Measurements from ENCODE around the gene NEU4.
"Not testable (repeated sequence)": the region's sequence is repeated elsewhere in the genome, so short reads cannot be mapped to it uniquely, and the experiment has no call there.

NEU4 gene

DNA sequence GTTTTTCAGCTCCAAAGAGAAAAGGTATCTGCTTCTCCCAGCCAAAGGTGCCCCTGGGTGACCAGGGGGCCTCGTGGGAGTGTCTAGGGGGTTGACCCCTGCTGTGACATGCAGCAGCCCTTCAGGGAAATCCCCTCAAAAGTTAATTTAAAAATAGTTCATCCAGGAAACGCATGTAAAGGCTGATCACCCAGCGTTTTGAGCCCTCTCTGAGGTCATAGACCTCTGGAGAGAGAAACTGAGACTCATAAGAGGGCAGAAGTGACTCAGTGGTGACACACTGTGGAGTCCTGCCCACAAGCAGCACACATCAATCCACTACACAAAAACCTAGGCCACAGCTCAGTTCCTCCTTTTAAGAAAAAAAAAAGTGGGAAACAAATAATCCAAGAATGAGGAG is 20.4 kb upstream of the NEU4 start:
- no peak overlapping the region for H3K4me3 ChIP-seq (ENCODE audit: control insufficient read depth in 1 of 7, extremely low read depth in 1 of 7, insufficient read depth in 4 of 7, low read depth in 2 of 7, low read length in 6 of 7)
- peaks cover 0 to 4% (median 0%) of the 10 kb centered on the region in 5 experiments for H3K9me3 ChIP-seq (ENCODE audit: control extremely low read depth in 1 of 5, control insufficient read depth in 4 of 5, insufficient read depth in 2 of 5, low read depth in 1 of 5, low read length in 4 of 5)
- no peak overlapping the region for H3K27ac ChIP-seq (ENCODE audit: insufficient read depth in 1 of 2, low read depth in 1 of 2, low read length in 2 of 2, poor library complexity in 1 of 2, severe bottlenecking in 2 of 2)
- peaks cover 0 to 5% (median 0%) of the 10 kb centered on the region in 4 experiments for H3K4me1 ChIP-seq (ENCODE audit: control extremely low read depth in 1 of 4, control insufficient read depth in 4 of 4, insufficient read depth in 4 of 4, low read length in 3 of 4)
- no peak for DNase-seq
- no peaks in the 10 kb centered on the region for H3K36me3 ChIP-seq (ENCODE audit: control insufficient read depth in 4 of 4, insufficient read depth in 4 of 4, low read length in 3 of 4)
- POLR2A ChIA-PET, result no interaction called here
- CTCF ChIA-PET, result interaction anchor here (0.9 to 2.4 kb wide), 3 partner anchors 10 to 16 kb away, joined by 3 to 6 read pairs (median 4); no protein-coding TSS in a partner anchor
- WGBS (ENCODE audit: insufficient coverage), result 76% methylated on average over 3 of the region's 3 CpGs
- no peaks in the 10 kb centered on the region for H3K27me3 ChIP-seq (replicated peaks in 2 of 5; ENCODE audit: control insufficient read depth in 4 of 5, insufficient read depth in 5 of 5, low read length in 4 of 5)

DNA sequence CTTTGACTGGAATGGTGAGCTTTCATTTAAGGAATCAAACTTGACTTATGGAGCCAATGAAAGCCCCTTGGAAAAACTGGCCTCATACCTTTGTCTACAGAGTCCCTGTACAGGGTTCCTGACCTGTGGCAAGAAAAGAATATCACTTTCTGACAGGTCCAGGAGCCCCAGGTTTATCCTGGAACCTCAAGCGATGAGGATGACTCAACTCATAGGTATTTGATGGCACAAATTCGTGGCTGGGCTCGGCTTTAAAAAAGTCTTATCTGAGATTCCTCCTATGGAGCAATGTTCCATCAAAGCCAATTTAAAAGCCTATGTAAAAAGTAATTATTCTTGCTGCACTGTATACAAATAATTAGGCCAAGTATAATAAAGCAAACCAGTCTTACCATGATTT is 17.6 kb upstream of the NEU4 start:
- CTCF ChIA-PET; H3K27ac ChIP-seq (ENCODE audit: insufficient read depth in 1 of 2, low read depth in 1 of 2, low read length in 2 of 2, poor library complexity in 1 of 2, severe bottlenecking in 2 of 2); H3K4me3 ChIP-seq (ENCODE audit: control insufficient read depth in 1 of 7, extremely low read depth in 1 of 7, insufficient read depth in 4 of 7, low read depth in 2 of 7, low read length in 6 of 7); H3K27me3 ChIP-seq (replicated peaks in 2 of 5; ENCODE audit: control insufficient read depth in 4 of 5, insufficient read depth in 5 of 5, low read length in 4 of 5); POLR2A ChIA-PET; H3K36me3 ChIP-seq (ENCODE audit: control insufficient read depth in 4 of 4, insufficient read depth in 4 of 4, low read length in 3 of 4); DNase-seq; H3K9me3 ChIP-seq (ENCODE audit: control extremely low read depth in 1 of 5, control insufficient read depth in 4 of 5, insufficient read depth in 2 of 5, low read depth in 1 of 5, low read length in 4 of 5); H3K4me1 ChIP-seq (ENCODE audit: control extremely low read depth in 1 of 4, control insufficient read depth in 4 of 4, insufficient read depth in 4 of 4, low read length in 3 of 4): not testable (repeated sequence)
- WGBS (ENCODE audit: insufficient coverage), result 100% methylated on average over 1 of the region's 3 CpGs

DNA sequence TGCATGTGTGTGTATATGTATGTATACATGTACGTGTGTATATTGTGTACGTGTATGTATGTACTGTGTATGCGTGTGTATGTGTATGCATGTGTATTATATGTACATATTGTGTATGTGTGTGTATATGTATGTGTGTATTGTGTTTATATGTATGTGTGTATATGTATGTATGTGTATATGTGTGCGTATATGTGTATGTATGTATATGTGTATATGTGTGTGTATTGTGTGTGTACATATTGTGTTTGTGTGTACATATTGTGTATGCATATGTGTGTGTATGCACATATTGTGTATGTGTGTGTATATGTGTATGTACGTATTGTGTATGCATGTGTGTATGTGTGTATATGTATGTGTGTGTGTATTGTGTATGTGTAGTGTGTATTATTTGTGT is 15.6 kb upstream of the NEU4 start:
- Histone ChIP-seq H3K9me3 (ENCODE audit: control extremely low read depth in 1 of 5, control insufficient read depth in 4 of 5, insufficient read depth in 2 of 5, low read depth in 1 of 5, low read length in 4 of 5) (peaks cover 0 to 4% (median 0%) of the 10 kb centered on the region in 5 experiments), H3K27me3 (replicated peaks in 2 of 5; ENCODE audit: control insufficient read depth in 4 of 5, insufficient read depth in 5 of 5, low read length in 4 of 5) (no peaks in the 10 kb centered on the region), H3K4me1 (ENCODE audit: control extremely low read depth in 1 of 4, control insufficient read depth in 4 of 4, insufficient read depth in 4 of 4, low read length in 3 of 4) (peaks cover 0 to 8% (median 0%) of the 10 kb centered on the region in 4 experiments), H3K36me3 (ENCODE audit: control insufficient read depth in 4 of 4, insufficient read depth in 4 of 4, low read length in 3 of 4) (no peaks in the 10 kb centered on the region), H3K4me3 (ENCODE audit: control insufficient read depth in 1 of 7, extremely low read depth in 1 of 7, insufficient read depth in 4 of 7, low read depth in 2 of 7, low read length in 6 of 7) (no peak overlapping the region), H3K27ac (ENCODE audit: insufficient read depth in 1 of 2, low read depth in 1 of 2, low read length in 2 of 2, poor library complexity in 1 of 2, severe bottlenecking in 2 of 2) (no peak overlapping the region)
- 100% methylated on average over 4 of the region's 5 CpGs for WGBS (ENCODE audit: insufficient coverage)
- DNase-seq, result no peak
- ChIA-PET CTCF (no interaction called here), POLR2A (no interaction called here)

DNA sequence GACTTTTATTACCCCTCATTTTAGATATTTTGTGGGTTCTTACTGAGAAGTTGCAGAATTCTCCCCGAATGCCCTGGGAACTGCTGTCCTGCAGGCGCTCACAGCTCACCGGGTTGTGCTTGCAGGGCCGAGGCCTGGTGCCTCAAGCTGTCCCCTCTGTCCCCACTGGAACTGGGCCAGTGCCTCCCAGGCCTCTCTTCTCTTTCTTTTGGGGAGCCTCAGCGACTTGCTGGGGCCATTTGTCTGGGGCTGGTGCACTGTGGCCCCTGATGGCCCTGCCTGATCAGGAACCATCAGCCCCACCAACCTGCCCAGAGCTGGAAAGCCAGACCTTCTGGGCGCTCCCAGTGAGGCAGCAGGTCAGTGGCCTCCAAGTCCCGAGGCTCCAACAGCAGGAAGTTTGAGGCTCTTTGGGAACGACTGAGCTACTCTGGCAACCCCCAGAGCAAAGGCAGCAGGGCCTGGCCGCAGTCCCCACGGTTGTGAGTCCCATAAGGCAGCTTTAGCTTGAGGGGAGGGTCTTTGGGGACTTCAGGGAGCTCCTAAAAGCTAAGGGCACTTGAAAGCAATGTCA is 14.7 kb upstream of the NEU4 start:
- H3K9me3 ChIP-seq (ENCODE audit: control extremely low read depth in 1 of 5, control insufficient read depth in 4 of 5, insufficient read depth in 2 of 5, low read depth in 1 of 5, low read length in 4 of 5), result peaks cover 0 to 4% (median 0%) of the 10 kb centered on the region in 5 experiments
- CTCF ChIA-PET, result no interaction called here
- H3K36me3 ChIP-seq (ENCODE audit: control insufficient read depth in 4 of 4, insufficient read depth in 4 of 4, low read length in 3 of 4), result no peaks in the 10 kb centered on the region
- no peaks in the 10 kb centered on the region for H3K27me3 ChIP-seq (replicated peaks in 2 of 5; ENCODE audit: control insufficient read depth in 4 of 5, insufficient read depth in 5 of 5, low read length in 4 of 5)
- 94% methylated on average over 10 of the region's 10 CpGs for WGBS (ENCODE audit: insufficient coverage)
- no peak for DNase-seq
- no peak overlapping the region for H3K27ac ChIP-seq (ENCODE audit: insufficient read depth in 1 of 2, low read depth in 1 of 2, low read length in 2 of 2, poor library complexity in 1 of 2, severe bottlenecking in 2 of 2)
- H3K4me1 ChIP-seq (ENCODE audit: control extremely low read depth in 1 of 4, control insufficient read depth in 4 of 4, insufficient read depth in 4 of 4, low read length in 3 of 4), result peaks cover 0 to 4% (median 0%) of the 10 kb centered on the region in 4 experiments
- no peak overlapping the region for H3K4me3 ChIP-seq (ENCODE audit: control insufficient read depth in 1 of 7, extremely low read depth in 1 of 7, insufficient read depth in 4 of 7, low read depth in 2 of 7, low read length in 6 of 7)
- POLR2A ChIA-PET, result no interaction called here

DNA sequence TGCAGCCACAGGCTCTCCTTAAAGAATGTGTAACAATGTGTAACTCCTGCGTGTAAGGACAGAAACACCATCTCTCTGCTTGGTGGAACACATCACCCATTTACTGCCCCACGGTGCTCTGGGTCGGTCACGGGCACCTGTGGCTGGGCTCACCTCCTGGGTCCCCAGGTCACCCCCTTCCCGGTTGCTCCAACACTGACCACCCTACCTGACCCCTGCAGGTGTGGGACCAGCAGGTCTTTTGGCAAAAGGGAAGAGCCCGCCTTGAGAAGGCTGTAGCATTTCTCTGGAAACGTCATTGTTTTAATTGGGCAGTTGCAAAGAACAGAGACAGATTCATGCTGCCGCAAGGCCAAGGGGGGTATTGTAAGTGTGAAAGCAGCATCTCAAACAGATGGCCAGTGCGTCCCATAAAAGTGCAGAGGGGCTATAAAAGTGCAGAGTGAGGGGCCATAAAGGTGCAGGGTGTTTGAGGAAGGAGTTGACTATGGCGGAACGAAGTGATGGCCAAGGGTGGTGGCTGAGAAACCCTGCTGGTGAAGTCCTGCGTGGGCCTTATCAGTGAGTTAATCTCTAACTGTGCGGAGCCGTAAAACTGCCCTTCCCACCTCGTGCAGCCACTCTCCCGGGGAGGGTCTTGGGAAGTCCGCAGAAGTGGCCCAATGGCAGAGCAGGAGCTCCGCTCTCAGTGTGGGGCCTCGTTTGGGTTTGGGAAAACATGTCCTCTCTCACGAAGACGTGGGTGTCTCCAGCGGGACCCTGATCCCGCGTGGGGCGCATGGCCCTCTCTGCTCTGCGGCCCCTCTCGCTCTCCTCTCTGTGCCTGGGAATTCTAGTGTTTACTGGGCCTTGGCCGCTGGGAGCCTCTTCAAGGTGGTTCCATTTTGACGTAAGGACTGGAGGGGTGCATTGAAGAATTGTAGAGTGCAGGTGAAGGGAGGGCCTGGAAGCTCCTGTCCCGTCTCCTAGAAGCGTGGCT is 13.7 kb upstream of the NEU4 start:
- Histone ChIP-seq H3K36me3 (ENCODE audit: control insufficient read depth in 4 of 4, insufficient read depth in 4 of 4, low read length in 3 of 4) (no peaks in the 10 kb centered on the region), H3K27ac (ENCODE audit: insufficient read depth in 1 of 2, low read depth in 1 of 2, low read length in 2 of 2, poor library complexity in 1 of 2, severe bottlenecking in 2 of 2) (no peak overlapping the region), H3K4me3 (ENCODE audit: control insufficient read depth in 1 of 7, extremely low read depth in 1 of 7, insufficient read depth in 4 of 7, low read depth in 2 of 7, low read length in 6 of 7) (no peak overlapping the region), H3K9me3 (ENCODE audit: control extremely low read depth in 1 of 5, control insufficient read depth in 4 of 5, insufficient read depth in 2 of 5, low read depth in 1 of 5, low read length in 4 of 5) (peaks cover 0 to 4% (median 0%) of the 10 kb centered on the region in 5 experiments), H3K27me3 (replicated peaks in 2 of 5; ENCODE audit: control insufficient read depth in 4 of 5, insufficient read depth in 5 of 5, low read length in 4 of 5) (no peaks in the 10 kb centered on the region), H3K4me1 (ENCODE audit: control extremely low read depth in 1 of 4, control insufficient read depth in 4 of 4, insufficient read depth in 4 of 4, low read length in 3 of 4) (peaks cover 0 to 4% (median 0%) of the 10 kb centered on the region in 4 experiments)
- POLR2A ChIA-PET, result interaction anchor here (0.8 kb wide), 1 partner anchor 98 kb away, joined by 3 read pairs; no protein-coding TSS in a partner anchor
- CTCF ChIA-PET, result interaction anchor here (1.2 kb wide), 1 partner anchor 9 kb away, joined by 3 read pairs; no protein-coding TSS in a partner anchor
- DNase-seq, result no peak
- 94% methylated on average over 30 of the region's 31 CpGs for WGBS (ENCODE audit: insufficient coverage)

DNA sequence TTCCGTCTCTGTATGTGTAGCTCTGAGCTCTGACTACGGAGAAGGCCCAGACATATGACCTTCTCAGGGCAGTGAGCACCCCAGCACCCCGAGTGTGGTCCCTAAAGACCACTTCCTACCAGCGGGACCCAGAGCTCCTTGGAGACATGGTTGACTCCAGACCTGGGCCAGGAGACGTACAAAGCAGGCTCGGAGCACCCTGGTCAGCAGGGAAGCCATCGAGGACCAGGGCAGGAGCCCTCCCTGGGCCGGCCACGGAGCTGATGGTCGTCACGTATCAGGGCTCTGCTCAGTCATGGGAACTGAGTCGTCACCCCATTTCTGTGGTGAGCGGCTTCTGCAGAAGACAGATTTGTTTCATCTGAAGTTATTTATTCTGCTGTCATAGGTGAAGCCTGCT is 12.8 kb upstream of the NEU4 start:
- Histone ChIP-seq H3K36me3 (ENCODE audit: control insufficient read depth in 4 of 4, insufficient read depth in 4 of 4, low read length in 3 of 4) (no peaks in the 10 kb centered on the region), H3K4me1 (ENCODE audit: control extremely low read depth in 1 of 4, control insufficient read depth in 4 of 4, insufficient read depth in 4 of 4, low read length in 3 of 4) (peaks cover 0 to 4% (median 0%) of the 10 kb centered on the region in 4 experiments), H3K4me3 (ENCODE audit: control insufficient read depth in 1 of 7, extremely low read depth in 1 of 7, insufficient read depth in 4 of 7, low read depth in 2 of 7, low read length in 6 of 7) (no peak overlapping the region), H3K27me3 (replicated peaks in 2 of 5; ENCODE audit: control insufficient read depth in 4 of 5, insufficient read depth in 5 of 5, low read length in 4 of 5) (no peaks in the 10 kb centered on the region), H3K9me3 (ENCODE audit: control extremely low read depth in 1 of 5, control insufficient read depth in 4 of 5, insufficient read depth in 2 of 5, low read depth in 1 of 5, low read length in 4 of 5) (no peaks in the 10 kb centered on the region), H3K27ac (ENCODE audit: insufficient read depth in 1 of 2, low read depth in 1 of 2, low read length in 2 of 2, poor library complexity in 1 of 2, severe bottlenecking in 2 of 2) (no peak overlapping the region)
- ChIA-PET POLR2A (interaction anchor here (0.8 kb wide), 1 partner anchor 98 kb away, joined by 3 read pairs; no protein-coding TSS in a partner anchor), CTCF (interaction anchor here (1.2 kb wide), 1 partner anchor 10 kb away, joined by 3 read pairs; no protein-coding TSS in a partner anchor)
- 99% methylated on average over 13 of the region's 13 CpGs for WGBS (ENCODE audit: insufficient coverage)
- no peak for DNase-seq

Data from common myeloid progenitor, CD34-positive (primary cell).